NCI-H446 (cell line): Measurements from ENCODE around the gene AGTRAP.

Experiments
- DNase-seq, 2 experiments: peaks; one replicate each; lab custom pipeline; 2025; lab: John Stamatoyannopoulos, UW

Gene AGTRAP

GRCh38 chr1:11735854-11736745 lies at the start of gene AGTRAP:
Gene AGTRAP (plus strand): TSS chr1:11736136. CDS start chr1:11736209, 73 bp downstream.
- DNase-seq, result peak; percentile 45 to 93

DNA sequence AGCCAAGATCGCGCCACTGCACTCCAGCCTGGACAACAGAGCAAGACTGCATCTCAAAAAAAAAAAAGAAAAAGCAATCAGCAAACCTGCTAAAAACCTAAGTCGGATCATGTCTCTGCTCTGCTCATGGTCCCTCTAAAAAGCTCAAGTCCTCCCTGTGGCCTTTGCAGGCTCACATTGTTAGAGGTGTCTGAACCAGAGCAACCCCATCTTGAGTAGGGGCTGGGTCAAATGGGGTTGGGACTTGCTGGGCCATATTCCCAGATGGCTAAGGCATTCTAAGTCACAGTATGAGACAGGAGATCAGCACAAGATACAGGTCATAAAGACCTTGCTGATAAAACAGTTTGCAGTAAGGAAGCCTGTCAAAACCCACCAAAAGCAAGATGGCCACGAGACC lies 47.4 kb upstream of the AGTRAP start:
- no peak for DNase-seq

- no peak for DNase-seq
Observed at GRCh38 chr1:11690397-11691301, 45.3 kb upstream of the AGTRAP start.

DNA sequence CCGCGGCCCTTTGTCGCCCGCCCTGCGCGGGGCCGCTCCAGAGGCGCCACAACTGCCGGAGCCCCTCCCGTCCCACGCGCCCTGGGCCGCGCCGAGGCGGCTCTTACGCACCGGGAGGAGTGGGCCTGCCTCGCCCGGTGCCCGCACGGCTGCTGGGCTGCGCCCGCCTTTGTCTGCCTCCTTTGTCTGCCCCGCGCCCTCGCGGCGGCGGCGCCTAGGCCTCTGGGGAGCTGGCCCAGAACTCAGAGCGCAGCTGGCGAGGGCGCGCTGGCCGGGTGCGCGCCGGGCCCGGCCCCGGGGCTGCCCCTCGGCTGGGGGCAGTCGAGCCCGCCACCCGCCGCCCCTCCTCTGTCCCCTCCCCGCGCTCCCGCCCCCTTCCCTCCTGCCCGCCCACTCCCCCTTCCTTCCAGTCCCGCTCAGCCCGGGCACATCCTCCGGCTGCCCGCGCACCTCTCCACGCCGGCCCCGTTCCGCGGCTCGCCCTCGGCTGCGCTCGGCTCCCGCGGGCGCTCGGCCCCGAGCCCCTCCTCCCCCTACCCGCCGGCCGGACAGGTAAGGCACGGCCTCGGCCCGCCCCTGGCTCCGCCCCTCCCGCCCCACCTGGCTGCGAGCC lies 44.5 kb upstream of the AGTRAP start, which contains the start of gene DRAXIN:
Gene DRAXIN, plus strand, starts transcription at position 409 of the 613 bp plus-strand sequence. CDS start 14,549 bp downstream, outside the sequence.
- no peak for DNase-seq

DNA sequence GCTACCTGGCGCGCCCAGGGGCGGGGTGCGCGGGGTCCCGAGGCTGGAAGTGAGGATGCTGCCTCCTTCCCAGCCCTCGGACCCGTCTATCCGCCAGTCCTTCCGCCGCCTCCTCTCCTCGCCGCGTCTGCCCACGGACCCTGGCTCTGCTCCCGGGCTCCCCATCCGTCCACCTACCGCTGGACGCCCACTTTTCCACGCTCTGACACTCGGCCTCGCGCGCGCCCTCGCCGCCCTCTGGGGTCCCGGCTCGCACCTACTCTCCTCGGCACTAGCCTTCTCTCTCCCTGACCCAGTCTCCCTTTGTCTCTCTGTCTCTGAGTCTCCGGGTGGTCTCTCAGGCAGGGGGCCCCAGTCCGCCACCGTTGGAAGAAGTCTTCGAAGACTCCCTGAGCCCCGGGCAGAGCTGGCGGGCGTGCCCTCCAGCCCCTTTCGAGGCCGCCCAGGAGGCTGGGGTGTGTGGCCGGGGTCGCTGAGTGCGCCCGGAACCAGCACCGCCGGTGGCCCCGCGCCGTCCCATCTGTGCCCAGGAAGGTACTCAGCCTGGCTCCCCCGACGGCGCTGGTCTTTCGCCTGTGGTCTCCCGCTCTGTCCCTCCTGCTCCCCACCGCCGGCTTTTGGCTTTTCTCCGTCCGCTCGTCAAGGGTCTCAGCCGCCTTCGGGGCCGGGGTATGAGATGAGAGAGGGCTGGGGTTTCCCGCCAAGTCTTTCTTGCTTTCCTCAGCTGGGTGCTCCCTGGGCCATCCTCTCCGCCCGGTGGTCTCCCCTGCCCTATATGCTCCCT lies 43.8 kb upstream of the AGTRAP start:
- no peak for DNase-seq

DNA sequence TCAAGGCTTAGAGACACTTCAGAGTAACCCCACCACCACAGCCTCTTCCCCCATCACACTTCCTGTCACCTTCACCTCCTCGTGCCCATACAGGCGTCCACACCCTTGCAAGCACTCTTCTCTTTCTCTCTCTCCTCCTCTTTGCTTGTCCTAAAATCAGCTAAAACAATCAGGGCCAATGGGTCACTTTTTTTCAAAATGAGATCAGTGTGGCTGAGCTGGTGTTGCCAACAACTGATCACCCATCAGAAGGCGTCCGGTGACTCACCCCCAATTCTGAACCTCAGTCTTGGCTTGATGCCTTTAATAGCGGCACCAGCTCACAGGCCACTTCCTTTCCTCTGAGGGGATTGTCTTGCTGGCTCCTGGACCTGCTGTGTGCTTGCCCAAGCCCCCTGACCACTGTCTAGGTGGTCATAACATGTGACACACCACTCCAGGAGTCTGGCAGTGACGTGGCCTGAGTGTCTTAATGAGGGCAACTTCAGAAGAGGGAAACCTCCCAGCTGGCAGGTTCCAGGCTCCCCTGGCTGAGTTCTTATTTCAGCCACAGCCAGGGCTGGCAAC lies 42.8 kb upstream of the AGTRAP start:
- peak in 1 of 2 experiments; percentile 37 for DNase-seq

- DNase-seq, result no peak
Observed at GRCh38 chr1:11693917-11694316, 42.0 kb upstream of the AGTRAP start.

DNA sequence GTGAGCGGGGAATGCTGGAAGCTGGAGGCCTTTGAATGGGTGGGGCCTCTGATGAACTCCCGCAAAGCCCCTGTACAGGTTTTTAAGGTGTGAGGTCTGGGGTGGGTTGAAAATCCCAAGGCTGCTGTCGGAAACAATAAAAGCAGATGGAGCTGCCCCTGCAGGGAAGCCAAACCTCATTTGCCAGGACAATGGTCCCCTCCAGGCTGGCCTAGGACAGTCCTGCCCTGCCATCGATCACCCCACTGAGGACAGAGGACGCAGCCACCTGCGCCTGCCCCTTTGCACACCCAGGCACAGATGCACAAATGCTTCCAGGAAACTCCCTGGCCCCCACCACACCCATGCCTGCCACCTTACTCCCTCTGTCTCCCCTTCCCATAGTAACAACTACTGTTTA lies 40.1 kb upstream of the AGTRAP start:
- DNase-seq, result no peak

GRCh38 chr1:11697188-11697892 lies 38.6 kb upstream of the AGTRAP start:
- DNase-seq, result no peak

GRCh38 chr1:11697893-11698210 lies 38.1 kb upstream of the AGTRAP start:
- DNase-seq, result no peak

- DNase-seq, result peak in 1 of 2 experiments; percentile 33
Observed at GRCh38 chr1:11700601-11701467, 35.1 kb upstream of the AGTRAP start.

DNA sequence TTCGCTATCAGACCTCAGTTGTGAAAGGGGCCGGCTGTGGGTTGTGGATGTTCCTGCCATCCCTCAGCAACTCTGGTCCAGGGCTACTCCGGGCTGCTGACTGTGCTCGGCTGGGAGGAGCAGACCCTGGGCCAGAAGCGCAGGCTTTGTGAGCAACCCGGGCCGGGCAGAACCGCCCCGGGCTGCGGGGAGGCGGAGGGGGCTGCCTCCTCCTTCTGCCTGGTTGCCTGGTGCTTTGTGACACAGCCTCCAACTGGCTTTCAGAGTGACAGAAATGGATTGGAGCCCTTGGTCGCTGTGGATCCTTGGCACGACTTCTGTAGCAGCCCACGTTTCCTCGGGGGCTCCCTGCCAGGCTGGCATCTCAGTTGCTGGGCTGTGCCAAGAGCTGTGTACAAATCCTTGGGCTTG lies 34.4 kb upstream of the AGTRAP start:
- peak; percentile 59 to 86 for DNase-seq

GRCh38 chr1:11701981-11702803 lies 33.7 kb upstream of the AGTRAP start:
- DNase-seq, result no peak

DNA sequence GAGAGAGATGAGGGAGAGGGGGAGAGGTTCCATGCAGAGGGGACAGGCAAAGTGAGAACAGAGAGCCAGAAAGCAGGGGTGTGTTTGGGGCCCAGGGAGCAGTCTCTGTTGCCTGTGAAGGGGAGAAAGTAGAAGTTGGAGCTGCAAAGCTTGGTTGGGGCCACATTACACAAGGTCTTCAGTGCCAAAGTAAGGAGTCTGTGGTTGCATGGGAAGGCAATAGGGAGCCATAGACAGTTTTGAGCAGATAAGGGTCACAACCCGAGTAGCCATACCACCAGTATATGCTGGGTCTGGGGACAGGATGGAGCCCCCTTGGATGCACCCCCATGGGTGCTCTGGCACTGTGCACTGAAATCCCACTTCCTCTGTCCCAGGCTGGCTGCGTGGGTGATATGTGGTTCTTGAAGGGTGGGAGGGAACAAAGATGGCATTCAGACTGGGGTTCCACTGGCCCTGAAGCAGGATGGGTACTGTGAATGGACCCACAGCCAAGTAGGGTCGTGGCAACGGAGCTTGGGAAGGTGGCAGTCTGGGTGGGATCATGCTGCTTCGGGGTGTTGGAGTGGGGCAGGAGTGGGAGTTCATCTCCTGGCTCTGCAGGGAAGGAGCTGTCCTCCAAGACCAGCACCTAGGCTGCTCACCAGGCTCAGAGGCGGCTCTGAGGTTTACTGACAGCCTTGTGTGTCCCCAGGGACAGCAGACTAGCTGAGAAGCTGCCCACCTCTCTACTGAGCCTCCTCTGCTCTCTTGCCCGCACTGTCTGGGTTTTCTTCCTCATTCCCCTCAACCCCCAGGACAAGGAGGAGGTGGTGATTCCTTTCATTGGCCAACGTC lies 32.4 kb upstream of the AGTRAP start:
- DNase-seq, result no peak

DNA sequence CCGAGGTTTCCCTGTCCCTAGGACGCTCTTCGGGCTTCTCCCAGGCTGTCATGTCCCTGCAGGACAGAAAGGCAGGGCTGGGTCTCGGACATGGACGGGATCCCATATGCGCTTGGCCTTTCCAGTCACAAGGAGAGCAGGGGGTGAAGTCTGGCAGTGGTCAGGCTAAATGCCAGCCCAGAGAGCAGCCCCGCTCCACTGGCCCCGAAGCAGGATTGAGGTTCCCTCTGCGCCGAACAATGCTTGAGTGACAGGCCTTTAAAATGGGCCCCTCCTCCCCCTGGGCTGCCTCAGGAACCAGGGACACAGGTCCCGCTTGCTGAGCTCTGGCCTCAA lies 31.8 kb upstream of the AGTRAP start:
- DNase-seq, result no peak

GRCh38 chr1:11704691-11705475 lies 31.1 kb upstream of the AGTRAP start:
- DNase-seq, result no peak

DNA sequence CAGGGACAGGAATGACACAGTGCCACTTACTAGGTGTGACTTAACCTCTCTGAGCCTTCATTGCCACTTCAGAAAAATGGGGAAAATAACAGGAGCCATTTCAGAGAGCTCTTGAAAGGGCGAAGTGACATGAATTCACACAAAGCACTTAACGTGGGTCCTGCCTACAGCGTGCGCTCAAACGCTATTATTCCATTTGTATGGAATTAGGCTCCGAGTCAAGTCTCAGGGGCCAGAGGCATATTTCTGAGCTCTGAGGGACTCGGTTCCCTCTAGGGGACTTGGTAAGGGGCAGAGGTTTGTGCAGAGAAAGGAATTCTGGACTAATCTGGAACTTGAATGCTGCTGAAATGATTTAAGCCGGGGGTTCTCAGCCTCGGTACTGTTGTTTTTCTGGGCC lies 30.3 kb upstream of the AGTRAP start:
- no peak for DNase-seq
